Muscle of back (tissue), 11 donors: Measurements from ENCODE around the gene RELCH. TPM values are rescaled to one million over a fixed set of nuclear protein-coding genes. Genes with fewer than 3 reads are reported as not detected.

Source experiments
- DNase-seq, 3 donors: peaks; one replicate each; pipeline versions ENCODE4 v3.0.0 to v3.0.0-alpha.2; 2013
- polyA plus RNA-seq, 10 donors: library from polyadenylated mRNA; unstranded; fragments of 120-200 nt; gene quantifications; one replicate each; pipeline ENCODE4 v1.2.1, GENCODE V29; 2013; ENCODE audit not compliant: insufficient read length in 10 of 10

RELCH gene
- polyA plus RNA-seq, 10 donors, result 13.2 to 23.7 (median 16.7) TPM

DNA sequence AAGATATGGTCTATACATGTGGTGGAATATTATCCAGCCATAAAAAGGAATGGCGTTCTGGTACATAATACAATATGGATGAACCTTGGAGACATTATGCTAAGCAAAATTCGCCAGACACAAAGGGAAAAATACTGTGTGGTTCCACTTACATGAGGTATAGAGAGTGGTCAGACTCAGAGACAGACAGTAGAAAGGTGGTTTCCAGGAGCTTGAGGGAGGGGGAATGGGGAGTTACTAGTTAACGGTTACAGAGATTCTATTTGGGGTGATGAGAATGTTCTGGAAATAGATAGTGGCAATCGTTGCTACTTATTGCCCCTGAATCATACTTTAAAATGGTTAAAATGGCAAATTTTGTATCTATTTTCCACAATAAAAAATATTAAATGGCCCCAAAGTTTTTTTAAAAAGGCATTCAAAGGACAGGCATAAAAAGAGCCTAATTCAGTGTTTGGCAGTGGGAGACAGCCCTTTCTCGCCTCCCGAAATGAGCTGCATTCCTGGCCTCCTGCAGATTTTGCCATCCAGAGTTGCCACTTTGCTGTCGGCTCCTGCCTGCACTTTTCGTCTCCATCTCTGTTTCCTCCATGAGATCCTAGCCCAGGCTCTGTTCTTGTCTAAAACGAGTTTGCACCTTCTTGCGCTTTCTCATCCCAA is 151.5 kb downstream of the RELCH start:
- no peak for DNase-seq

DNA sequence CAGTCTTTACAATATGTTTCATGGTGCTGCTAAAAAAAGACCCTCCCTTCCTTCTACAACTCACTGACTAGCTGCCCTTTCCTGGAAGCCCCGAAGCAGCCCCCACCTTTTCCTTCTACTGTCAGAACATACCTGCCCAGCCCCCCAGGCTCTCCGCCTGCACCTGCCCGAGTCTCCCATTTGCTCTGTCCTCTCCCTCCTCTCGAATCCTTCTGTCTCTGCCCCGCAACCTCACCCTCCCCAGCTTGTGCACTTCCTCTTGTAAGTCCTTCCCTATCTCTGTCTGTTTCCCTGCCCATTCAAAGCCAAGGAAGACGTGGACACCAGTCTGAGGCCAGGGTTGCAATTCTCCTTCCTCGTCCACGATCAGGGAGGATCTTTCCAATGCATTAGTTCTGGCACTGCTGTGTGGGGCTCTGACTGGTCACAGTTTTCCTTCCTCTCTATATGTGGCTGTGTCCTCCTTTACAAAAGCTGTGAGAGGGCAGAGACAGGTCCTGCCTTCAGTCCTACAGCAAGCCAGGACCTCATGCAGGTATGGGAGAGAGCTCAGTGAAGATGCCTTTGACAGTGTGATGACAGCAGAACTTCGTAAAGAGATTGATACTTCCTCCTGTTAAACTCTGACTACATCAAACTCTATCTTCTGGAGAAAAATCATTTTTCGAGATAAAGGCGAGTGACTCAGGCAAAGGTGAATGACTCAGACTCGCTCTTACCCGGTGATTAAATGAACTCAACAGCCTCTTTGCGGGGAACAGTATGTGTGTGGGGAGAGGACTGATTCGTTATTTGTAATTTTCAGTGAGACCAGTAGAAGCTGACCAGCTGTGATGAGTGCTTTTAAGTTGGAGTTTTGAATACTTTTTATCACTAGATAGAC is 152.3 kb downstream of the RELCH start:
- DNase-seq, result peak in 1 of 3 donors; percentile 13

DNA sequence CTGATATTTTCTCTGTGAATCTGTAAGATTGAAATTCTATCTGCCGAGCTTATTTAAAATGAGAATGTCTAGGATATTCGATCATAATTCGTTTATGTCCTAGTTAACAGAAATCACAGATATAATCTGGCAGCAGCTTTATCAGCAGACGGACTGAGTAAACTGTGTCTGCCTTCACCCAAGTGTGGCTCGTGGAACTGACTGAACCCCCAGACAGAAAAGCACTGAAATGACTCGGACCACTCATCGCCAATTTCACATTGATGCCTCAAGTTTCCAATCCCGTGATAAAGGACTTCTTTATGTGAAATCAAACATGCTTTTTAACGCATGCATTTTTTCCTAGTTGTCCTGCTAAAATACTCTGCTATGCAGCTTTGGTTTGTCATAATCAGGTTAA is 153.9 kb downstream of the RELCH start:
- DNase-seq, result no peak

DNA sequence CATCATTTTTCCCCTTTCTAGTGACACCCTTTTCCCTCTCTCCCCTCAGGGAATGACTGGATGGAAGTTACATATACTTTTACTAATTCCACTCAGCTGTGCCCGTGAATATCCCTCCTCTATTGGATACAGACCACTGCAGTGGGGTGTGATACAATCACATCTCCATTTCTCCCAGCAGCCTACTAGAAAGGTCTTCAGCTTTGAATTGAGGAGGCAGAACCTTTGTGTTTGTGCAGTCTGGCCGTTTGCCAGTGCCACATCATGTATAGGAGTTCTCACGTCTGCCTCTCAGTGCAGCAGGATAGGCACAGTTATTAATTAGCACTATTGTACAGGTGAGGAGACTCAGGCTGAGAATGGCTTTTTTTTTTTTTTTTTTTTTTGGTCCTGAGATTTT is 154.4 kb downstream of the RELCH start:
- DNase-seq, result no peak

DNA sequence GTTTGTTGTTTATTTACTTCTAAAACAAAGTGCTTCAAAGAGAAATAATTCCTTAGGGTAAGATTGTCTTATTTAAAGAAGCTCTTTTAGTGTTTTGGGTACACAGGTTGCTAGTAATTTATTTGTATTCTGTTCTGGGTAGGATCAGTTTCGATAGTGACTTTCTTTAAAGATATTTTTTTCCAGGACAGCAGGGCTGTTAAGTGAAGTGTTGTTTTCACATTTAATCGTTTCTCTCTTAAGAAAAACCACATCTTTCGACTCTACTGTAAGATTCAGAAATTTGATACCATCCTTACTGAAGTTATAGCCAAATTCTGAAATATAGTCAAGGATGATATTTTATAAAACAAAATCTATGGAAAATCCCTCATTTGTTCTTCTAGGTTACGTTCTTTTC is 155.8 kb downstream of the RELCH start:
- DNase-seq, result no peak

DNA sequence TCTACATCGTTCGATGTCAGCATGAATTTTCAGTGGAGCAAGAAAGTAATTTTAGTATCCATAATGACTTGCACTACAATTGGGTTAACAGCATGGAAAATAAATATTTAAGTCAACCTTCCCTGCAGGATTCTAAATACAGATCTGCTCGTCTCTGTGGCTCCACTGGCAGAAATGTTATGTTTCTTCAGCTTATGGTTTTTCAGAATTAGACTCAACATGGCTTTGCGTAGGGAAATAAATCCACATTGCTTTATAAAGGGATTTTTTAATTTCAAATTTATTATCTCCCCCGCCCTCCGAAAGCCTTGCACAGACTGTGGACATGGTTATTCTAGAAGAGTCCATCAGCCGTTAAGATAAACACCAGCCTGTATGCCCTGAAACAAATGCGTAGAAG is 156.3 kb downstream of the RELCH start:
- no peak for DNase-seq

DNA sequence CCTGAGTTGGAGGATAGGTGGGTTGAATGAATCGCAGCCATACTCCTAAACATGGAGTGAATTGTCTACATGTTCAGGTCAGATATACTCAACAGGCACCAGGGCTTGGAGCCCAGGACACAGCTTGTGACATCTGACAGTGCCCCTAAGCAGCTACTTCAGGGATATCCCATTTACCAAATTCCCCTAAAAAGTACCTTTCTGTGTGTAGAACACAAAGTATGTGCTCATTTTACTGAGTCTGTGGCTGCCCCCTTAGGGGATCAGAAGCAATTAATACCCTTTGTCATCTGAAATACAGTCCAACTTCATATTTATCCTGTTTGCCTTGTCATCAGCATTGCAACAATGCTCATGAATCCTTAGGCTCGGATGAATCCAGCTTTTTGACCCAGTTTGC is 158.9 kb downstream of the RELCH start:
- no peak for DNase-seq

DNA sequence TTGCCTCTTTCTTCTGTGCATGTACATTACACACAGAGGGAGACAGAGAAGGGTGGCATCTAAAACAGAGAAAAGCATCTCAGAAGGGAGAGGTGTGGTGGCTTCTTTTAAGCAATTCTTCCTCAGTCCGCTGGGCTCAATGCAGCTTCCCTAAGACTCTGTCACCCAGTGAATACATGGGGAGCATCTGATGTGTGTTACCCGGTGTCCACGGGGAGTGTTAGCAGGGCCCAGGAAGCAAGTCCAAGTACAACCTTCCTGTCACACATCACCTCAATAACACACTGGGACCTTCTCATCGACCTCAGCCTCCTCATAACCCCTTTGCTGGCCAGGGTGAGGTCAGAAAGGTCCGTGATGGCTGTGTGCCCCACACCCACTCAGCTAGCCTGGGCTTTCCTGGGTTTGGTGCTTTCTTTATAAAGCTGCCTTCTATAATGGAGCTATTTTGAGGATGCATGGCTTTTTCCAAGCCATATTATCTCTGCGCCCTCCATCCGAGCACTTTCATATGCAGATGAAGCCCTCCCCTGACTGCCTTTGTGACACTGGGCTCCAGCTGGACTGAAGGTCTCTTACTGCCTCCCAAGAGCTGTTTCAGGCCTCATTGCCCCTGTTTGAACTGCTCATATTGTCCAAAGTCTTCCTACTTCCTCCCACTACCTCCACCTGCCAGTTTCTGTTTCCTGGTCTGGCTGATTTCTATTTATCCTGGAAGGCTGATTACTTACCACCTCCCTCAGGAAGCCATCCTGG is 159.5 kb downstream of the RELCH start:
- DNase-seq, result no peak

DNA sequence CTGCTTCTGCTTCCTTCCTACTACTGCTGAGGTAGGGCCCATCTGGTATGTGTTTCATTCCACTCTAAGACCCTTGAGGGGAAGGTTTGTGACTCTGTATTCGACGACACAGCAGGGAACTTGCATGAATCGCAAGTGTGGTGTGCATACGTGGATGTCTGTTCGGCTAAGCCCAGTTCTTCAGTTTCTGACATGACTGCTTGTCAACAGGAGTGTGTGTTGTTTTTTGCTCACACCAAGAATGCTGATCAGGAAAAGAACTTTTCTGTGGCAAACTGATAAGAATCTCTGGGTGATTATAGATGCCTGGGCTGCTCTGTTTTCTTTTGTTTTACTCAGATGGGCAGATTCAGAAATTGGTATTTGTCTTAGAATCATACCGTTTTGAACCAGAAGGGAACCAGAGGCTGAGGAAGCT is 160.0 kb downstream of the RELCH start:
- no peak for DNase-seq

DNA sequence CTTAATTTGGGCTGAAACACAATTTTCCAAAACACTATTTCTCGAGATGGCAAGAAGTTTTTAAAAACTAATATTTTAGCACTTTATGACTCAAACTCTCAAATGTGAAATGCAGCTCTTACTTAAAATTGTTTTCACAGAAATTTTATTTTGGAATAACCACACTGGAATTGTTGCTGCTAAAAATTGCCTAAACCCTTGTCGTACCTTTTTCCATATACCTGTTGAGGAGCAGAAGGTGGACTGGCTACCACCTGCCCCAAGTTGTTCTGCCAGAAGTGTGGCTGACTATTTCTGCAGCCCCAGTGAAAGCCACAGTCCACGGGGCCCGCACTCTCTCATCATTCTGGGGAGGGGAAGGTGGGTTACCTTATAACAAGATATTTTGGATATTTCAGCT is 161.4 kb downstream of the RELCH start:
- no peak for DNase-seq

DNA sequence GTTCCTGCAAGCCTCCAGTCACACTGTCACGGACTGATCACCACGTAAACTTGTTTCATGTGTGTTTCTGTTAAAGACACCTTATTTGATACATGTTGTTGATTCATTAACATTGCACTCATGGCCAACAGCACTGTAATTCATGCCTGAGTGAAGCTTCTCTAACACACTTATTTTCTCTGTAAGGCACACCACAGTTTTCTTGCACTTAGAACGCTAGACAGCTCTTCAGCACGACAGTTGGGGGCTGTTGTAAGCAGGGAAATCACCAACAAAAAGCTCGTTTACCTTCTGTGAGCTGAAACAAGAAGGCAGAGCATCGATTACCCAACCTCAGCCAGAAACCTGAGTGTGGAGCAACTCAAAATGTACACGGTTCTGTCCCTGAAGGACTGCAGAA is 166.1 kb downstream of the RELCH start:
- DNase-seq, result no peak

DNA sequence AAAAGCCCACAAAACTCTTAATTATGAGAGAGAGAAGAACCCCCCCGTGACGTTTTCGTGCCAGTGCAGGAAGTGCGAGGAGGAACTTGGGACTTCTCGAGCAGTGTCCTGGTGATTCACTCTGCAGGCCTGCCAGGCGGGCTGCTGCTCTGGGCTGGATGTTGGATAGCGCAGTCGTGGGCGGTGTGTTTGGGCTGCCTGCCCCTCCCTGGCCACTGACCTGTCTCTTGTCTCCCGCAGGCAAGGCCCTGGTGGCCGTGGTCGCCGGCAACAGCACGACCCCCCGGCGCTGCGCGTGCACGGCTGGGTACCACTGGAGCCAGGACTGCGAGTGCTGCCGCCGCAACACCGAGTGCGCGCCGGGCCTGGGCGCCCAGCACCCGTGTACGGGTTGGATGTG is 167.1 kb downstream of the RELCH start:
- no peak for DNase-seq

DNA sequence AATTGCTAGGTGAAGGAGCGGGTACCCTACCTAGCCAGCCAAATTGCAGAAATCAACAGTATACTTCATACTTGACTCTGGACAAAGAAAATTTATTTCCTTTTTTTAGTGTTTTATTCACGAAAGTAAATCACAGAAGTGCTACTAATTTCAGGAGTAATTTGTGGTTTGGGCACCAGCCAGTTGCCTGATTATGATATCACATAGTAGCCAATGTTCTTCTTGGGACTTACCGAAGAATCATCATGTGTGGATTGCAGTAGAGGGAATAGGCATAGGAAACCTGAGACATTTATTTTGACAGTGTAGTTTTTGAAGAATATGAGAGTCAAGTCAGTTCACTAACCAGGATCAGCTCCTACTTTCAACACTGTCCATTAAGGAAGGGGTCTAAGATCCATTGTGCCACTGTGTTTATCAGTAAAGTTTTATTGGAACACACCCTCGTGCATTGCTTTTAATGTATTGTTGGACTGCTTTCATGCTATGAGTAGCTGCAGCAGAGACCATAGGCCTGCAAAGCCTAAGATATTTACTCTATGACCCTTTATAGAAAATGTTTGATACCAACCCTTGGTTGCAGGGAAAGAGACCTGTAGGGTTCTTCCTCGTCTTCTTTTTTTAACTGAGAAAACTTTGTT is 170.1 kb downstream of the RELCH start:
- DNase-seq, result no peak

Other genes starting within 250 kb of the RELCH start
- gene PIGN, start 199 bp upstream of the RELCH start, polyA plus RNA-seq, result 10 to 100 TPM; 13.0 to 23.0 (median 20.1) TPM
- 1 to 10 TPM; 2.8 to 4.4 (median 3.6) TPM for gene TNFRSF11A, start 138.1 kb downstream of the RELCH start, polyA plus RNA-seq